GM19324 (cell line): ENCODE results near the gene GAB2.
"Not testable (repeated sequence)": the region's sequence is repeated elsewhere in the genome, so short reads cannot be mapped to it uniquely, and the experiment has no call there.

Source experiments
- ATAC-seq: cut with Tn5 transposase; IDR thresholded peaks from one replicate; pipeline ENCODE4 v1.9.1; 2021; ENCODE audit warnings: mild to moderate bottlenecking, moderate library complexity; ENCODE audit not compliant: unreplicated experiment, low FRiP score

GAB2 gene

DNA sequence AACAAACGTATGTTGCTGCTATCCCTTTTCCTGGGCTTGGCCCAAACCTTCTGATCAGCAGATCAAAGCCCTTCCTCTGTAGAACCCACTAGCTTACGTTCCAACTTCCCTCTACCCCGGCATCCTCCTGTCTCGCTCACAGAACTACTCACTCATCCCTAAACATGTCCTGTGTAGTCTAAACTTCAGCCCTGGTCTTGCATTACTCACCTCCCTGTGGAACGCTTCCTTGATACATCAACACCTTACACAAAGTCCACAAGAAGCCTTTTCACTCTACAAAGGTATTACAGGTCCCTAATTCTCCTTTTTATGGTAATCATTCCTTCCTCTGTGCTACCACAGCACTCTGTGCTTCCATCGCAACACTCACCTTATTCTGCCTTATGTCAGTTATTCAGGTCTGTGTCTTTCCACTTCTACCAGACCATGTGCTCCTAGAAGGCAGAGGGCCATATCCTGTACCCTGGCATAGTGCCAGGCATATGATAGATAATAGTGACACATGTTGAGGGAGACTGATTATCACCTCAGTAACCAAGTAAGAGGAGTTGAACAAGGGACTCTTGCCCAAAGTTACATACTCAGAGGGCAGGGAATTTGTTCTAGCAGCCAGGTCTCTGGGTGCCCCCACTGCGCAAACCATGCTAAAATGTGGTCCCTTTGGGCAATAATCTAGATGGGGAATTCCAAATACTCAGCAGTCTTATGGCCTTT is 187.3 kb downstream of the GAB2 start:
- no peak for ATAC-seq

DNA sequence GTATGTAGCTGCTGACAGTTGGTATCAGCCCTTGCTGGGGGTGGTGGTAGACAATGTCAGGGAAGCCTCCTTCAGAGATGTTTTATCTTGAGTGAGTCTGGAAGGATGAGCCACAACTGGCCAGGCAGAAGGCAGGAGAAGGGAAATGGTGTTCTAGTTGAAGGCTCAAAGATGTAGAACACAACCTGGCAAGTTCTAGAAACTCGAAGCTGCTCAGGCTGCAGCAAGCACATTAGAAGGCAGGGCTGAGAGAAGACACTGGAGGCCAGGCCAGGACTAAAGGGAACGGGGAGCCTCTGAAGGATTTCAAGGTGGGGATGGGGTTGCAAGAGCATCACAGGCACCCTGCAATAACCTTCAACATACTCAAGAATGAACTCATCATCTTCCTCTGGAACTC is 188.5 kb downstream of the GAB2 start:
- no peak for ATAC-seq

DNA sequence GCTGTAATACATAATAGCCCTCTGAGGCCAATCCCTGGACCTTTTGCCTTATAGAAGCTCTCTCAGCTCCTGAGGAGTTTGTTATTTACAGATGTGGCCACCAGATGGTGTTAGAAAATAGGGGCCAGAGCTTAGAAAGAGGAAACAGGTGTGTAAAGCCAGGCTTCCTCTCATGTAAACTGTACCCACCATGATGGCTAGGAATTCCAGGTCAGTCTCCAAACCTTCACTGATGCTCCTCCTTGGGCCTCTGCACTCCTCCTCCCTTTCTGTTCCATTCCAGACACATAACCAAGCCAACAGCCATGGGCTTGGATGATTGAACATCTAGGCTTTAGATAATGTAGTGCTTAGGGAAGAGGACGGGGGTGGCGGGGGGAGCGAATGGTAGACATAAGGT is 189.2 kb downstream of the GAB2 start:
- ATAC-seq = no peak

DNA sequence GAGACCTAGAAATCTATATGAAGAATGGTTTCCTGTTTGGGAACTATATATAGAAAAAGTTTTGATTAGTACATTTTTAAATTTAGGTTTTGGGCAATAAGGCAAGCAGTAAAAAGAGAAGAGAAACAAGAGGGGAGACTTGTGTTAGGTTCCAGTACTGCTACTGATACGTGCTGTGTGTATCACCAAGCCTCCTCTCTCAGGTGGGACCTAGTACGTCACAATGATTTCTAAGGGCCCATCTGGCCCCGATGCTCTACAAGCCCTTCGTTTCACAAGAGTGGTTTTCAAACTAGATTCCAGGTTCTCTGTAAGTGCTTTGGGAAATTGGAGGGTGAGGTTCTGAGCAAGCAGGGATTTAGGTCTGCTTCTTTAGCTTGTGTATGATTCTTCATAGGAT is 189.7 kb downstream of the GAB2 start:
- no peak for ATAC-seq

DNA sequence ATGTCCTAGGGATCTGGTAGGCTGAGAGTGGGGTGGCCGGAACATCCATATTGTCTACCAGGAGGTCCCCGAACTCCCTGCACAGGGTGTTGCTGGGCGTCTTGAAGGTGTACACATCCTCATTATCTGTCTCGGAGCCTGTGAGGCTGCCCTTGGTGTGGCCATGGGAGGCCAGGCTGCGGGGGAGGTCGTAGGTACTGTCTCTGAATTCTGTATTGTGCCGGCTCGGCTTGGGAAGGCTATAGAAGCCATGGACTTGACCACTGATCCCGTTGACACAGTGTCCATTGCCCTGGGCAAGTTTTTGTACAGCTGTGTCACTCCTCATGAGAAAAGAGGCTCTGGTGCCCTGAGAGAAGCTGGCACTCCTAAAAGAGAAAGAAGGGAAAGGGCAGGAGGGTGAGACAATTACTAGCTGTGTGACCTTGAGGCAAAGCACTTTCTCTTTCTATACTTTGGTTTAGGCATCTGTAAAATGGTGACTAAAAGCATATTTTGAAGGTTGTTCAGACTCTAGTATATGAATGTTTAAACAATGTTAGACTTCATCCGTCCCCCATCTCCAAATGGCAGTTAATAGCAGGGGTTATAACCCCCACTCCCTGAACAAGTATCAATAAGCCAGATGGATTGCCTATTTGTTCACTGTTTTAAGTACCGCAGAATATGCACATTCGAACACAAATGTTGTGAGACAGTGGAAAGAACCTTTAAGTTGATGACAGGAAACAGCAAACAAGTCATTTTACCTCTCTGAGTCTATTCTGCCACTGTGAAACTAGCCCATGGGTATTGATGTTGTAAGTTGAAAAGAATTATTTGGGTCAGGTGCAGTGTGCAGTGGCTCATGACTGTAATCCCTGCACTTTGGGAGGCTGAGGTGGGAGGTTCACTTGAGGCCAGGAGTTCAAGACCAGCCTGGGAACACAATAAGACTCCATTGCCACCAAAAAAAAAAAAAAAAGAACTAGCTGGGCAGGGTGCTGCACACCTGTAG is 190.6 kb downstream of the GAB2 start:
- no peak for ATAC-seq

DNA sequence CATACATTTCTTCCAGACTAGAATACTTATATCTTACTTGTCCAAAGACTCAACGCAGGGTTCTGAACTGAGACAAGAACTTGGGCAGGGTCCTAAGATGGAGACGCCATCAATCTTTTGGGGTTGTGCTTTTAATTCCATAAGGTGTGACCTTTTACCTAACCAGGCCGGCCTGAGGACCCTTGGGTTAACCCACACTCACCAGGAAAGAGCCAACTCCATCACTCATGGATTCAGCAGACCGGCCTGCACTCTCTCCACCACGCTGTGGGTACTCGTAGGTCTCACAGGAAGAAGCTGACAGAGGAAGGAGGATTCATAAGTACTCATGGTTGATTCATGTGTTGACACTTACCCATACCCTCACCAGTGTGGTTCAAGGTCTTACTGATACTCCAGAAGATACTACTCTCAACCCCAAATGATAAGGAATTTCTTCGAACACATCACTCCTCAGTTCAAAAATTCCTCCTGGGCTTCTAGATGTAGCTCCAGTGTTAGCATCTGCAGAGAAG is 192.7 kb downstream of the GAB2 start:
- ATAC-seq = no peak

DNA sequence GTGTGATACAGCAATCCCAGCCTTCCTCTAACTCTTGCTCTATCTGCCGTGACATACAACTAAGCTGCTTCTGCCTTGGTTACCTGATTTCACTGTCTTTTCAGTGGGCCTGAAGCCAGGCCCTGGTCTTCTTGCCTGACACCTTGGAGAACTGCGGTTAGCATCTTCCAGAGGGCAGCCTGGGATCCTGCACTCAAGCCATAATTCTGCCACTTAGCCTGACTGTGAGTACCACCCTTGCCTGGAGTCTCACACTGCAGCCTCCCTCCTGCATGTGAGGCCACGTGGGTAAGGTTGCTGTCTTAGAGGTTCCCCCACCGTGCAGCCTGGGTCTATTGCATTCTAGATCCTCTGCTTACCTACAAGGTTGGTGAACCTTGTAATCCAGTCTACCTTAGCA is 193.1 kb downstream of the GAB2 start:
- no peak for ATAC-seq

DNA sequence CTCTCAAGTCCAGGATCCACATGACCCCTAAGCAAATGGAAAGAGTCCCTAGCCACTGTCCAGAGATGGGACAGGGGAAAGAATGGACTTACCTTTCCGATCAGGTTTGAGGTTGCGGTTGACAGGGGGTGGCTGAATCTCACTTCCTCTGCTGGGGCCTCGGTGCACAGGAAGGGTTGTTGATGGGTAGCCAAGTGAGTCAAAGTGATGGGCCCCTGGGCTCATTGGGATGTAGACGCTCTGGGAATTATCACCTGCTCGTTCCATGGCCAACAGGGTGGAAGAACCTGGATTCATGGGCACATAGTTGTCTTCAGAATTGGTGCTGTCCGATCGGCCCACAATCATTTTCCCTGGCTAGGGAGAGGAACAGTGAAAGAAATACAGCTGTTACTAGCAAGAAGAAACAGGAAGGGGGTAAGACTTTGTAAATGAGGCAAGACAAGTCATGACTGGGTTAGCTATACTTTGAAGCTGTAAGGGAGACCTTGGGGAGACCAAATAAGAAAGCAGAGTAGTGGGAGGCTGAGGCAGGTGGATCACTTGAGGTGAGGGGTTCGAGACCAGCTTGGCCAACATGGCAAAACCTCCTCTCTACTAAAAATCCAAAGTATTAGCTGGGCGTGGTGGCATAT is 194.2 kb downstream of the GAB2 start:
- ATAC-seq = peak; percentile 71

DNA sequence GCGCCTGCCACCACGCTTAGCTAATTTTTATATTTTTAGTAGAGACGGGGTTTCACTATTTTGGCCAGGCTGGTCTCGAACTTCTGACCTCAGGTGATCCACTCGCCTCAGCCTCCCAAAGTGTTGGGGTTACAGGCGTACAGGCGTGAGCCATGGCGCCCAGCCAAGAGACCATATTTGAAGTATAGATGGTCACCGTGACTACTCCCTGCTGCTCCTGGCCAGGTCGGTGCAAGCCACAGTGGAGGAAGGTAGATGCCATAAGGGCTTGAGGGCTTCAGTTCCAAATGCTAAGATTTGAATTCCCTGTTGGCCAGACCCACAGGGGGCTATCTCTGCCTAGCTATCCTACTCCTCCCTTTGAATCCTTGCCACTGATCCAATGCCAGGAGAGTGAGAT is 194.9 kb downstream of the GAB2 start:
- ATAC-seq = not testable (repeated sequence)

DNA sequence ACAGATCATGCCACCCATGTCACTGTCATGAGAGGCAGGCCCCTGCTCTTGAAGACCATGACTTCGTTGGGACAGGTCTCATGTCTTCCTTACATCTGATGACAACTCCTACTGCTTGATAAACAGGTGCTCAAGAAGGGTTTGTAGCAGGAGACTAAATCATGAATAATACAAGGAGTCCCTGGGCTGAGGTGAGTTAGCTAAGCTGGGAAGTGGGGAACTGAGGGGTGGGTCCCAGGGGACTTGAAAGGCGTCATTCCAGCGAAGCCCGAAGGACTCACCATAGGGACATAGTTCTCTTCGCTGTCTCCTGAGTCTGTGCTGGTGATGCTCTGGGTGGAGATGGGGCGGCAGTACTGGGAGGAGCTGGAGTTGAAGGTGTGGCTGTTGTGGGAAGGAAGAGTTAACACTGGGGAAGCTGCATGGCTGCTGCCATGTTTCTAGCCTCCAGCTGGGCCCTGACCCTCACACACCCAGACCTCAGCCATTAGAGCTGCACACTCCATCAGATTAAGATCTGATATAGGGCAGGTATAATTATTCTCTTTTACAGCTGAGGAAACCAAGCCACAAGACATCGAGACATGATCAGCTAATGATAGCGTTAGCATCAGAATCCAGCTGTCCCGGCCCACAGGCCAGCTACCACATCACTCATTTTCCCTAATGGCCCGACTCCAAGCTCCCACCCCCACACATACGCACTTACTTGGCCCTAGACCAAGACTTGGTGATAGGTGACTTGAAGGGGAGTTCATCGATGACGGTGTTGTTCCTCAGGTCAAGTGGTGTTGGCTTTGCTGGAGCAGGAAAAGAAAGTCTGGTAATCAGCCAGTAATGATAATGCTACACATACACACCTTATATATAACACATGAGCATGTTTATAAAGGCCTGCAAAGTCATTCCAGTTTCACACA is 196.0 kb downstream of the GAB2 start:
- ATAC-seq = no peak

DNA sequence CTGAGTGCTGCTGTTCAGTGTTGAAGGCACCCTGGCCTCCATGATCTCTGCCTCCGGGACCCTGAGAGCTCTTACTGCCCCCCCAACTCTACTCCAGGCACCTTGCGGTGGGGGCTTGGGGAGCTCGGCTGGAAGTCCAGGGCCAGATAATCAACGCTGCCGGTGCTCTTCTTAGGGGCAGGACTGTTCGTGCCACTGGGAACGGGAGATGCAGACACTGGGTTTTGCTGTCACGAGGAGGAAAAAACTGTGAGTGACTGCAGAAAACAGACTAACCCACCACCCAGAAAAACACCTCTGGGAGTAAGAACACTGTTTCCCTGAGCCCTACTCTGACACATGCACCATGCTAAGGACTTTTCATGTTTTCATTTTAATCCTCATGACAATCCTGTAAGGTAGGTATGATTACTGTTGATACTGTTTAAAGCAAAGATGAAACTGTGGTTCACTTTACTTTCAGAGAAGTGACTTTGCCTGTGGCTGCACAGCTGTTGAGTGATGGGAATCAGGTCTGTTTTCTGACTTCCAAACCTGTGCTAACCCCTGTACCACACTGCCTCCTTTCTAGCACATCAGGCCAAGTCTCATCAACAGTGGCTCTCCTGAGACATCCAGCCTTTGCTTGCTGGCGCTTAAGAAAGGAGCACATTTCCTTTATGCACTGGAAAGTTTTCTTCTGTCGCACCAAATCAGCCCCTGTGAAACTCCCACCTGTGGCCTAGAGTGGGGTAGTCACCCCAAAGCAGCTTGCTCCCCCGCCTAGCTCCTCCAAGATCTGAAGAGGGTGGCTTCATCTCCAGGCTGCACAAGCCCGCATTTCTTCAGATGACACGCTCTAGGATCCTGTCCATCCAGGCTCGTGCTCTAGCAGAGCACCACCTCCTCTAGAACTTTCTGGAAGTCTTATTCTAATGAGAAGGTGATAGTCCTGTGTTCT is 197.1 kb downstream of the GAB2 start:
- no peak for ATAC-seq

DNA sequence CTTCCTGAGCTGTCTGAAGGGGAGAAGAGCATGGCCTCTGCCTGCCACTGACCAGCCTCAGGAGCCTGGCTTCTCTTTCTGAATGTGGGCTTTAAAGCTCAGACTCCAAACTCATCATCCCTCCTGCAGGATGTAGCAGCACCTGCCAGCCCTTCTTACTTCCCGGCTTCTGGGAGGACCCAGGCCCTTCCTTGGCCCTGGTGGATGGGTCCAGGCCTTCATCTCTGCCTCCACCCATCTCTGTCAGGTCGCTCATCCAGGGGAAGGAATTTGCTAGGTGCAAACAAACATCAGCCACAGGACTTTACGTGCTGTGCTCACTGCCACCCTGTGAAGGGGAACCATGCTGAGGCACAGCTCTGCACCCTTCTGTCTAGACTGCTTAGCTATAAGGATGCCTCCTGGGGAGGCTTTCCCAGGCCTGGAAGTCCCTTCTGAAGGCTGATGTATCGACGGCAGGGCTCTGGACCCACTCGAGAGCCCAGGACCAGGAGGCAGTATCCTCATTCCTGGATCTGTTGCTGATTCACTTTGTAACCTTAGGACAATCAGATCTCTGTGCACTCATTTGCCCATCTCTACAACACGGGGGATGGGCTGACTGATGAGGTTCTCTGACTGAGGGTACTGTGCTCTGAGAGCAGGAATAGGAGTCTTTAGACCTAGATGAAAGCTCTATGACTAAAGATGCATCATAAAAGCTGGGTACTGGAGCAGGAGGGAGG is 198.0 kb downstream of the GAB2 start:
- ATAC-seq = no peak

DNA sequence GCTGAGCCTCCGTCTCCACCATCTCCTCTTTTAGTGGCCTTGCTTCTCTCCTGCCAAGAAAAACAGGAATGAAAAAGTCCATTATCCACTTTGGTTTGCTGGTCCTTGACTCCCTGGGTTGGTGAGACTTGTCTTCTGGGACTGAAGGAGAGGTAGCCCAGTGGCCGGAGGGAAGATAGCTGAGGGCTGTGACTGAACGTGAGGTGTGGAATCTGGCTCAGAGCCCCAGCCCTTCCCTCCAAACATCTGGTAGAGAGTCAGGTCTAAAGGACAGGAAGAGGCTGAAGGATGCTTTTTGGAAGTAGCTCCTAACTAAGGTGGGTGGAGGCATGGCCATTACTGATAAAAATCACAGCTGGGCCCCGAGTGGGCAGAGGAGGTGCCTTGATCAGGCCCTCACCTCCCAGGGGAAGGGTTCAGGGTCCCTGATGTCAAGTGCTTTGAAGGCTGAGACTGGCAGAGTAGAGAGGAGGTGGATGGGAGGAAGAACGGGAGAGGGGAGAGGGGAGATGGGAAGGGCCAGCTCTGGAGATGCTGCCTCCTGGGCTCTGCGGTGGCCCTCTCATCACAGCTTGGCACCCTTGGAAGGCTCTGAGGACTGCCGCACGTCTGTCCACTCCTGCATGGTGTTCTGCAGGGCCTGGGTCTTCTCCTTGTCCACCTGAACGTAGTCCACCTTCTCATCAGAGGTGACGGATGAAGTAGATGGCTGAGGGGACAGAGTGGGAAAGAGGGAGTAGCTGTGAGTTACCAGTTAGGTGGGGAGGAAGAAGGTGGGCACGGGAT is 198.7 kb downstream of the GAB2 start:
- no peak for ATAC-seq

DNA sequence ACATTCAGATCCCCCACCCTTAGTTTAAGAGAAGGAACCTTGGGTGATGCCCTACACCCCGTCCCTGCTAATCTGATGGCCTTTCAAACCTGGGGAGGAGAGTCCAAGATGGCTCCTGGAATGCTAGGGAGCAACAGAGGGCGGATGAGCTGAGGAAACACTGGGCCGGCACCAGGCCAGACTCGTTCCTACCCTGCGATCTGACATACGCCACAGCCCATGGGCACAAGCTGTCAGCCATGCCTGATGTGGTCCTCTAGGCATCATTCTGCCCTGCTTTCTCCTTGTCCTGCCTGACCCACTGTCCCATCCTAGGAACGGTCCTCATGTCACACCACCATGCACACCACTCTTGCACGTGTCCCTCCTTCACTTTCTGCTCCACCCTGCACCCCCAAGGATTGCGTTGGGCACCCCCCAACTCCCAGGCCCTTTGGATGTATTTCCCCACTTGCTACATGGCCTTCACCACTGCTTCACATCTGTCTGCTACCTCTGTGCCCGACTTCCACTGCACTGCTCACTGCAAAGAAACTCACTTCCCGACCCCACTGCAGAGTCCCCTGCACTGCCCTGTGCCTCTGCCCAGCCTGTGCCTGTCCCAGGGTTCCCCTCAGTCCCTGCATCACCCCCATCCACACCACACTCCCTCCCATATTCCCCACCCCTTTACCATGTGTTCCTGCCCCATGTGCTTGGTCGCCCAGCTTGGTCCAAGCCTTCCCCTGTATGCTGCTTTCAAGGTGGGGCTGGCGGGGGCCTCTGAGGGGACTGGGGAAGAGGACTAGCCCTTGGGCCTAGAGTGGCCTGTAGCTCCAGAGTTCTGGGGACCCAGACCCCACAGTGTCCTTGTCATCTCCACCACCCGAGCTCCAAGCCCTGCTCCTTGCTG is 199.7 kb downstream of the GAB2 start:
- no peak for ATAC-seq

DNA sequence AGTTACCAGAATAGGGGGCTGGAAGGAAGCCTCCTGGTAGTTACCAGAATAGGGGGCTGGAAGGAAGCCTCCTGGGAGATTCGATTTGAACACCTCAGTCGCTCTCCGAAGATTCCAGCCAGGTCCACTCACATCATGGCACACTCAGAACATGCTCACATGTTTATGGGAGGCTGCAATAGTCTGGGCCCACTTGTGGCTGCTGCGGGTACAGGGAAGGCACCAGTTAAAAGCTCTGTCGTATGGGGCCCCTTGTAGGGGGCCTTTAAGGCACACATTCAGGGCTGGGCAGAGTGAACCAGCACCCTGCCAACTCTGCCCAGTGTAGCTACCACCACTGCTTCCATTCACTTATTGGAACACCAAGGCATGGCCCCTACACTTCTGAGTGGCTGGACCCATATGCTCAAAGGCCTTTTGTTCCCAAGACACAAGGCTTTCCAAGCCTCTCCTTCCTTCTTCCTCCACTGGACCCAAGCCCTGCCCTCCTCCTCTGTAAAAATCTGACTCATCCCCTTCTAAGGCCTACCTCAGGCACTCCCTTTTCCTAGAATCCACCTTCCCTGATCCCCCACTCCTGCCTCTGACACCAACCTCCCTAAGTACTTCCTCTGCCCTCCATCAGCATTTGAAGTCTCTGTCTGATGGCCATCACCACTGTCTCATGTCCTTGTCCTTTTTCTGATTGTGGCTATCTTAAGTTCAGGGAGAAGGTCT is 200.9 kb downstream of the GAB2 start:
- no peak for ATAC-seq

DNA sequence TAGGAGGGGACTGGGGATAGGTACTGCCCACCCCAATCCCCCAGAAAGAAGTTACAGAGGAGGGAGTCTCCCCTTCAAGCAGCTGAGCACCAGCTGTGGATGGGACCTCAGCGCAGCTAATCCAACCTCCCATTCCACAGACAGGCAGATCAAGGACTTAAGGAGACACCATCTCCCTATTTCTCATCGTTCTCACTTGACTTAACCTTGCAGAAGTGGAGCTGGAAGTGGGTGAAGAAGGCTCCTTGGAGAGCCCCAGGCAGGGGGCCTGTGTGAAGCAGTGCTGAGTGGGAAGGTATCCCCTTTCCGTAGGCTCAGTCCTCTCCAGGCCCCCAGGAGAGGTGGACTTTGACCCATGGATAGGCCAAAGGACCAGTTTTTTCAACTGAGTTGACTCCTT is 201.6 kb downstream of the GAB2 start:
- ATAC-seq = no peak
